Ovary (tissue), 9 donors: ENCODE data around the gene TSTD2. TPM values are rescaled to one million over a fixed set of nuclear protein-coding genes. Genes with fewer than 3 reads are reported as not detected.

Experiments
- DNase-seq, 5 donors: peaks; one replicate each; pipeline ENCODE4 v3.0.0-alpha.2; 2019 to 2020
- H3K27ac ChIP-seq, 2 donors: fragments of 200-600 bp; one replicate each; pipeline versions ENCODE4 v1.5.1 to v1.8.0; 2019 to 2022
- H3K27me3 ChIP-seq: fragments of 200-600 bp; one replicate; pipeline ENCODE4 v1.8.0; 2022
- H3K36me3 ChIP-seq: fragments of 200-600 bp; sonication (generic); one replicate; pipeline ENCODE4 v1.5.1; 2019
- H3K4me1 ChIP-seq: one replicate; pipeline ENCODE4 v1.8.1; 2013; ENCODE audit warnings: mild to moderate bottlenecking, moderate library complexity; ENCODE audit not compliant: insufficient read depth
- H3K4me3 ChIP-seq: fragments of 200-600 bp; sonication (generic); one replicate; pipeline ENCODE4 v1.5.1; 2017
- H3K9me3 ChIP-seq, 2 donors: fragments of 200-600 bp in 1 of 2; sonication (generic) in 1 of 2; one replicate each; pipeline versions ENCODE4 v1.5.1 to v1.8.1; 2013 to 2019; ENCODE audit warnings: mild to moderate bottlenecking in 1 of 2, moderate library complexity in 1 of 2
- CTCF ChIP-seq, 3 donors: fragments of 450-650 bp in 2 of 3; fragments of 200-600 bp in 1 of 3; IDR thresholded peaks; one replicate each; pipeline versions ENCODE4 v1.5.1 to v1.8.0; 2016 to 2022; ENCODE audit warnings: antibody characterized with exemption in 3 of 3, mild to moderate bottlenecking in 1 of 3
- EP300 ChIP-seq: sonication (generic); formaldehyde crosslinking; IDR thresholded peaks from one replicate; pipeline ENCODE4 v1.6.1; 2017; ENCODE audit warnings: antibody characterized with exemption
- POLR2A ChIP-seq: fragments of 450-650 bp; IDR thresholded peaks from one replicate; pipeline ENCODE4 v1.6.1; 2017; ENCODE audit warnings: antibody characterized with exemption, mild to moderate bottlenecking, moderate library complexity
- WGBS, 3 donors: extraction: QIAGEN DNeasy Blood & Tissue Kit in 1 of 3; methylation state at CpG; one replicate each; pipeline versions ENCODE4 v1.1.5 to v1.1.7; 2013 to 2017; 5-methylcytosine and 5-hydroxymethylcytosine counted together
- intact Hi-C, 4 donors: fragments of 100-400 bp; cut with DNase I; formaldehyde crosslinking; loops; one replicate each; pipeline versions ENCODE4 v1.11.0 to v1.15.1; 2022 to 2023
- polyA plus RNA-seq, 2 donors: library from polyadenylated mRNA; stranded (reverse); fragments of 200-250 nt in 1 of 2; fragments of 350-450 nt in 1 of 2; fragmentation: Illumina TruSeq in 1 of 2; extraction: RNeasy Lipid Tissue Mini Kit (QIAGEN cat#74804) in 1 of 2; gene quantifications; one replicate each; pipeline ENCODE4 v1.2.3, GENCODE V29; 2013 to 2014
- total RNA-seq, 7 donors: library from RNA; depleted of rRNA in 2 of 7; stranded (reverse); fragments of >200 nt in 2 of 7; fragmentation: NEBNext Ultra II Directional in 3 of 7; extraction: Animal tissue kit (Norgen Biotek cat#: 25700) in 3 of 7; gene quantifications; one replicate each; pipeline versions ENCODE4 v1.1.0 to v1.2.4, GENCODE V29; 2016 to 2023
- donor health status: DM: no; HTN: no; CAD: no; lungs with moderate emphysema.
- donor health status: DM: no; HTN: no; CAD: no.
- donor health status: Bipolar disorder and iron deficiency.
- donor health status: DM: yes; HTN: yes; CAD: no.
- donor health status: DM: no; HTN: no; CAD: no.
- donor health status: DM: yes; HTN: yes; CAD: no.

Gene TSTD2
- total and polyA plus RNA-seq, 9 donors: 11.4 to 32.2 (median 18.9) TPM

GRCh38 chr9:97572892-97573365, 60.2 kb downstream of the TSTD2 start:
- WGBS, 3 donors: 82 to 89% (median 85%) methylated on average over 5 to 6 of the region's 6 CpGs
- intact Hi-C loops: no loop called here
- Histone ChIP-seq H3K36me3 (no peaks in the 10 kb centered on the region), H3K4me3 (no peak overlapping the region), H3K4me1 (no peaks in the 10 kb centered on the region), H3K27ac (no peak overlapping the region), H3K27me3 (no peaks in the 10 kb centered on the region), H3K9me3 (no peaks in the 10 kb centered on the region)
- TF ChIP-seq CTCF (IDR thresholded peaks at IDR 0.05) (no peak), EP300 (no peak), POLR2A (no peak)
- no peak for DNase-seq

- Histone ChIP-seq H3K4me3 (no peak overlapping the region), H3K9me3 (no peaks in the 10 kb centered on the region), H3K27ac (no peak overlapping the region), H3K4me1 (no peaks in the 10 kb centered on the region), H3K27me3 (no peaks in the 10 kb centered on the region), H3K36me3 (no peaks in the 10 kb centered on the region)
- TF ChIP-seq POLR2A: no peak
- TF ChIP-seq CTCF (IDR thresholded peaks at IDR 0.05): no peak
- TF ChIP-seq EP300: no peak
- intact Hi-C loops: no loop called here
- WGBS, 3 donors: 74 to 82% (median 78%) methylated on average over 9 of the region's 9 CpGs
- no peak for DNase-seq
Observed at GRCh38 chr9:97572196-97572891, 60.8 kb downstream of the TSTD2 start.

- H3K36me3 ChIP-seq: no peaks in the 10 kb centered on the region
- H3K27me3 ChIP-seq: no peaks in the 10 kb centered on the region
- no peak overlapping the region for H3K4me3 ChIP-seq
- TF ChIP-seq POLR2A (no peak), CTCF (IDR thresholded peaks at IDR 0.05) (no peak), EP300 (no peak)
- intact Hi-C loops: no loop called here
- no peaks in the 10 kb centered on the region for H3K4me1 ChIP-seq
- H3K9me3 ChIP-seq: no peaks in the 10 kb centered on the region
- DNase-seq: no peak
- 71 to 81% (median 74%) methylated on average over 1 of the region's 1 CpG for WGBS, 3 donors
- H3K27ac ChIP-seq: no peak overlapping the region
Observed at GRCh38 chr9:97571664-97572063, 61.5 kb downstream of the TSTD2 start.

- H3K4me3 ChIP-seq: no peak overlapping the region
- no peaks in the 10 kb centered on the region for H3K27me3 ChIP-seq
- 87 to 97% (median 92%) methylated on average over 6 of the region's 6 CpGs for WGBS, 3 donors
- no peak overlapping the region for H3K27ac ChIP-seq
- H3K36me3 ChIP-seq: no peaks in the 10 kb centered on the region
- no peak for DNase-seq
- intact Hi-C loops: no loop called here
- no peaks in the 10 kb centered on the region for H3K9me3 ChIP-seq
- TF ChIP-seq POLR2A (no peak), CTCF (IDR thresholded peaks at IDR 0.05) (no peak), EP300 (no peak)
- no peaks in the 10 kb centered on the region for H3K4me1 ChIP-seq
Observed at GRCh38 chr9:97570899-97571298, 62.3 kb downstream of the TSTD2 start.
